ENCODE measurements around the gene CAPN5. TPM values are rescaled to one million over a fixed set of nuclear protein-coding genes. Genes with fewer than 3 reads are reported as not detected.
A peak's percentile ranks its signal among the peaks of the same experiment; 100 is the strongest.

The CAPN5 gene
- total and polyA plus RNA-seq, 2 of the 8 experiments (the other 6 are each of a cell fraction or from before 2014, with no cell fraction given) = 21.5 to 22.4 TPM

DNA sequence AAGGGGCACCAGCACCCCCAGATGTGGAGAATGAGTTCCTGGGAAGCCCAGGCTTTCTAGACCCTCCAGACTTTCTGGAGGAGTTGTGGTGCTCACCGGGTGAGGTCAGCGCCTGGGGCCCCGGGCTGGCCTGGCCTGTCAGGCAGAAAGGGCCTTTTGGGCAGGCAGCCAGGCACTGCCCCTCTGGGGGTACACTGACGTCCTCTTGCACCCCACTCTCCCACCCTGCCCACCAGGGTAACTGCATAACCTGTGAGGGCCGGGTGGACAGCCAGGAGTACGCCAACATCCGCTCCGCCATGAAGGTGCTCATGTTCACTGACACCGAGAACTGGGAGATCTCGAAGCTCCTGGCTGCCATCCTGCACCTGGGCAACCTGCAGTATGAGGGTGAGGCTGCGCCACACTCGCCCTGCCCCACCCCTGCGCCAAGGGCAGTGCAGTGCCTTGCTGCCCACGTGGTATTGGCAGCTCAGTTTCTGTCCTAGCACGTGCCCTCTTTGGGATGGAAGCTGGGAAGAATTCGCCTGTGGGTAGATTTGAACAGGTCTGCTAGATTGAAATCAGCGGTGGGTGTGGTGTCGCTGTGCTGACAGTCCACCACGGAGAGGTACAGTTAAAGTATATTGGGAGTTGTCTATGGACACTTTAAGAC lies 91.4 kb downstream of the CAPN5 start:
- POLR2A ChIA-PET (ENCODE audit: partially characterized antibody) = interaction anchor here (0.6 to 1.7 kb wide), 2 partner anchors 10 to 442 kb away, joined by 3 to 5 read pairs; no protein-coding TSS in a partner anchor
- H3K4me3 ChIP-seq (ENCODE audit: extremely low read depth in 1 of 4, insufficient read depth in 2 of 4, low read depth in 3 of 4, low read length in 4 of 4) = no peak overlapping the region
- no peak overlapping the region for H3K4me2 ChIP-seq (ENCODE audit: insufficient read depth in 1 of 2, low read depth in 2 of 2, low read length in 2 of 2)
- no peak overlapping the region for H2AK5ac ChIP-seq (ENCODE audit: low read depth, low read length)
- no peak overlapping the region for H2BK20ac ChIP-seq (ENCODE audit: low read length)
- no peak overlapping the region for H3K4ac ChIP-seq (replicated peaks; ENCODE audit: insufficient read length, low read depth, low read length)
- 0 out of 2 replicates have a peak overlapping the region, but pooled peaks have one; percentile 50 for H2BK12ac ChIP-seq (ENCODE audit: low read depth, low read length)
- H4K20me1 ChIP-seq (replicated peaks in 1 of 2; ENCODE audit: control insufficient read depth in 1 of 2, insufficient read depth in 2 of 2, low read length in 2 of 2) = no peaks in the 10 kb centered on the region
- CTCF ChIA-PET (ENCODE audit: partially characterized antibody) = interaction anchor here (1.1 to 16.2 kb wide), 5 partner anchors 9 to 67 kb away, joined by 3 to 104 read pairs (median 4); partner anchors contain the start of gene MYO7A
- 88% methylated on average over 19 of the region's 19 CpGs; no CpG with 5 or more reads in 1 of the 2 experiments for WGBS, 2 experiments (ENCODE audit: extremely low coverage in 1 of 2, insufficient coverage in 1 of 2, insufficient read length in 1 of 2, insufficient replicate concordance in 2 of 2, low coverage in 1 of 2, low lambda C conversion rate in 2 of 2, missing lambda C conversion rate in 1 of 2)
- H3K4me1 ChIP-seq (replicated peaks in 1 of 4; ENCODE audit: control insufficient read depth in 3 of 4, insufficient read depth in 4 of 4, low read length in 3 of 4) = no peaks in the 10 kb centered on the region
- H3K27ac ChIP-seq (ENCODE audit: low read depth, low read length) = no peak overlapping the region
- no peak for DNase-seq (ENCODE audit: low read depth in 1 of 2, low spot score in 2 of 2)
- TF ChIP-seq KDM1A (IDR thresholded peaks at IDR 0.05; ENCODE audit: borderline replicate concordance, low read length) (no peak), CTBP2 (IDR thresholded peaks at IDR 0.05; ENCODE audit: borderline replicate concordance, insufficient read depth, insufficient read length, low read length) (no peak), SIN3A (conservative IDR thresholded peaks at IDR 0.05 in 1 of 2, IDR thresholded peaks at IDR 0.05 in 1 of 2; ENCODE audit: low read depth in 1 of 2, low read length in 2 of 2) (no peak), RFX5 (IDR thresholded peaks at IDR 0.05; ENCODE audit: borderline replicate concordance, low read depth, low read length) (no peak), JUN (IDR thresholded peaks at IDR 0.05; ENCODE audit: low read depth, low read length) (no peak), JUND (IDR thresholded peaks at IDR 0.05; ENCODE audit: low read length) (no peak), CREB1 (IDR thresholded peaks at IDR 0.05) (no peak)
- TF ChIP-seq, protein P1, sequence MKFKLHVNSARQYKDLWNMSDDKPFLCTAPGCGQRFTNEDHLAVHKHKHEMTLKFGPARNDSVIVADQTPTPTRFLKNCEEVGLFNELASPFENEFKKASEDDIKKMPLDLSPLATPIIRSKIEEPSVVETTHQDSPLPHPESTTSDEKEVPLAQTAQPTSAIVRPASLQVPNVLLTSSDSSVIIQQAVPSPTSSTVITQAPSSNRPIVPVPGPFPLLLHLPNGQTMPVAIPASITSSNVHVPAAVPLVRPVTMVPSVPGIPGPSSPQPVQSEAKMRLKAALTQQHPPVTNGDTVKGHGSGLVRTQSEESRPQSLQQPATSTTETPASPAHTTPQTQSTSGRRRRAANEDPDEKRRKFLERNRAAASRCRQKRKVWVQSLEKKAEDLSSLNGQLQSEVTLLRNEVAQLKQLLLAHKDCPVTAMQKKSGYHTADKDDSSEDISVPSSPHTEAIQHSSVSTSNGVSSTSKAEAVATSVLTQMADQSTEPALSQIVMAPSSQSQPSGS (IDR thresholded peaks at IDR 0.05; ENCODE audit: low read length) = no peak
- TF ChIP-seq, protein P2, sequence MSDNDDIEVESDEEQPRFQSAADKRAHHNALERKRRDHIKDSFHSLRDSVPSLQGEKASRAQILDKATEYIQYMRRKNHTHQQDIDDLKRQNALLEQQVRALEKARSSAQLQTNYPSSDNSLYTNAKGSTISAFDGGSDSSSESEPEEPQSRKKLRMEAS (IDR thresholded peaks at IDR 0.05) = no peak
- H3K14ac ChIP-seq (ENCODE audit: insufficient read length) = no peak overlapping the region
- no peak overlapping the region for H2AFZ ChIP-seq (ENCODE audit: low read length)
- FAIRE-seq = no peak
- no peaks in the 10 kb centered on the region for H3K9me3 ChIP-seq (ENCODE audit: insufficient read depth in 2 of 2, low read depth in 1 of 2, low read length in 1 of 2)
- no peak overlapping the region for H3K56ac ChIP-seq (replicated peaks; ENCODE audit: insufficient read length, low read depth, low read length)
- no peak overlapping the region for H4K8ac ChIP-seq (ENCODE audit: extremely low read depth, insufficient read depth, low read length)
- H4K5ac ChIP-seq (ENCODE audit: insufficient read length, low read depth, low read length) = no peak overlapping the region
- no peak overlapping the region for H2BK120ac ChIP-seq (replicated peaks; ENCODE audit: low read depth, low read length)
- H3K27me3 ChIP-seq (replicated peaks in 1 of 4; ENCODE audit: control insufficient read depth in 3 of 4, extremely low read depth in 1 of 4, insufficient read depth in 3 of 4, low read length in 3 of 4) = no peaks in the 10 kb centered on the region
- H2BK15ac ChIP-seq (ENCODE audit: low read length) = no peak overlapping the region
- H3K23me2 ChIP-seq (ENCODE audit: low read depth, low read length) = no peaks in the 10 kb centered on the region
- H3K18ac ChIP-seq (ENCODE audit: extremely low read depth, low read length) = no peak overlapping the region
- no peaks in the 10 kb centered on the region; a peak in 1 of 8 replicates for H3K36me3 ChIP-seq (ENCODE audit: control insufficient read depth in 2 of 4, insufficient read depth in 4 of 4, low read length in 3 of 4)
- peak overlapping the region; percentile 52; the same call in 1 of the 2 replicates for H2BK5ac ChIP-seq (ENCODE audit: low read depth, low read length)
- no peaks in the 10 kb centered on the region for H3K79me1 ChIP-seq (ENCODE audit: low read depth, low read length)
- H3K23ac ChIP-seq (ENCODE audit: insufficient read length) = no peak overlapping the region
- no peak overlapping the region for H3K9ac ChIP-seq (replicated peaks in 1 of 4; ENCODE audit: extremely low read depth in 1 of 4, low read depth in 3 of 4, low read length in 3 of 4)
- H4K91ac ChIP-seq (replicated peaks; ENCODE audit: insufficient read length, low read length) = no peak overlapping the region
- no peaks in the 10 kb centered on the region for H3K79me2 ChIP-seq (ENCODE audit: control insufficient read depth in 1 of 2, insufficient read depth in 2 of 2, low read length in 2 of 2)
